Memory B cell (primary cell): ENCODE data around the gene CSRP2.

Experiments used
- ATAC-seq: fragments of 150-1000 bp; cut with Tn5 transposase; 2 replicates; pipeline ENCODE4 v1.10.0; 2021; ENCODE audit warnings: low read depth, mild to moderate bottlenecking, moderate library complexity
- DNase-seq, 2 donors: peaks; one replicate each; pipeline ENCODE4 v3.0.0; 2022; ENCODE audit warnings: low spot score in 2 of 2
- H3K27ac Mint-ChIP-seq: one replicate; pipeline ENCODE4 v1.8.0; 2022; ENCODE audit warnings: mild to moderate bottlenecking, moderate library complexity, mixed read lengths
- H3K27me3 Mint-ChIP-seq: one replicate; pipeline ENCODE4 v1.8.0; 2022; ENCODE audit warnings: mixed read lengths
- H3K36me3 Mint-ChIP-seq: one replicate; pipeline ENCODE4 v1.8.0; 2022; ENCODE audit warnings: mild to moderate bottlenecking, mixed read lengths
- H3K4me1 Mint-ChIP-seq: one replicate; pipeline ENCODE4 v1.8.0; 2022; ENCODE audit warnings: mixed read lengths
- H3K4me3 Mint-ChIP-seq: one replicate; pipeline ENCODE4 v1.8.0; 2022; ENCODE audit warnings: mild to moderate bottlenecking, moderate library complexity, mixed read lengths
- H3K9me3 Mint-ChIP-seq: one replicate; pipeline ENCODE4 v1.8.0; 2022; ENCODE audit warnings: mixed read lengths

CSRP2 gene

GRCh38 chr12:76860256-76860655 lies 18.6 kb downstream of the CSRP2 start:
- Mint-ChIP-seq H3K4me3 (no peak overlapping the region), H3K4me1 (no peaks in the 10 kb centered on the region), H3K27ac (no peak overlapping the region), H3K9me3 (peaks cover 4% of the 10 kb centered on the region), H3K27me3 (no peaks in the 10 kb centered on the region), H3K36me3 (peaks cover 12% of the 10 kb centered on the region)
- DNase-seq: no peak
- ATAC-seq: no peak

GRCh38 chr12:76859611-76860010 lies 19.2 kb downstream of the CSRP2 start:
- DNase-seq (no peak), ATAC-seq (no peak)
- no peak overlapping the region for H3K4me3 Mint-ChIP-seq
- peaks cover 17% of the 10 kb centered on the region for H3K36me3 Mint-ChIP-seq
- no peaks in the 10 kb centered on the region for H3K27me3 Mint-ChIP-seq
- peaks cover 6% of the 10 kb centered on the region for H3K9me3 Mint-ChIP-seq
- no peaks in the 10 kb centered on the region for H3K4me1 Mint-ChIP-seq
- peak overlapping the region; percentile 19 for H3K27ac Mint-ChIP-seq

- DNase-seq: no peak
- ATAC-seq: no peak
- peaks cover 5% of the 10 kb centered on the region for H3K9me3 Mint-ChIP-seq
- H3K4me1 Mint-ChIP-seq: no peaks in the 10 kb centered on the region
- peaks cover 30% of the 10 kb centered on the region for H3K36me3 Mint-ChIP-seq
- no peak overlapping the region for H3K27ac Mint-ChIP-seq
- H3K4me3 Mint-ChIP-seq: no peak overlapping the region
- no peaks in the 10 kb centered on the region for H3K27me3 Mint-ChIP-seq
These were observed 22.7 kb downstream of the CSRP2 start for GRCh38 chr12:76856018-76856644.

GRCh38 chr12:76855271-76855670 lies 23.5 kb downstream of the CSRP2 start:
- Mint-ChIP-seq H3K9me3 (peaks cover 5% of the 10 kb centered on the region), H3K27me3 (no peaks in the 10 kb centered on the region), H3K4me3 (no peak overlapping the region), H3K27ac (no peak overlapping the region), H3K4me1 (no peaks in the 10 kb centered on the region), H3K36me3 (peaks cover 34% of the 10 kb centered on the region)
- DNase-seq (no peak), ATAC-seq (no peak)

- Mint-ChIP-seq H3K9me3 (peaks cover 5% of the 10 kb centered on the region), H3K27me3 (no peaks in the 10 kb centered on the region), H3K4me3 (no peak overlapping the region), H3K27ac (no peak overlapping the region), H3K4me1 (no peaks in the 10 kb centered on the region), H3K36me3 (peaks cover 39% of the 10 kb centered on the region)
- no peak for DNase-seq
- no peak for ATAC-seq
These were observed 26.7 kb downstream of the CSRP2 start for GRCh38 chr12:76852106-76852505.

- Mint-ChIP-seq H3K36me3 (peaks cover 30% of the 10 kb centered on the region), H3K4me3 (no peak overlapping the region), H3K4me1 (no peaks in the 10 kb centered on the region), H3K9me3 (no peaks in the 10 kb centered on the region), H3K27me3 (no peaks in the 10 kb centered on the region), H3K27ac (no peak overlapping the region)
- DNase-seq (no peak), ATAC-seq (no peak)
These were observed 30.7 kb downstream of the CSRP2 start for GRCh38 chr12:76848132-76848531.

- Mint-ChIP-seq H3K36me3 (peaks cover 32% of the 10 kb centered on the region), H3K27me3 (no peaks in the 10 kb centered on the region), H3K9me3 (no peaks in the 10 kb centered on the region)
These were observed 31.6 kb downstream of the CSRP2 start for GRCh38 chr12:76847260-76847659.

GRCh38 chr12:76836633-76837032 lies 42.2 kb downstream of the CSRP2 start:
- H3K4me1 Mint-ChIP-seq: no peaks in the 10 kb centered on the region
- H3K9me3 Mint-ChIP-seq: no peaks in the 10 kb centered on the region

More at GRCh38 chr12:76847260-76847659, 31.6 kb downstream of the CSRP2 start:
- Mint-ChIP-seq H3K4me1 (no peaks in the 10 kb centered on the region), H3K4me3 (no peak overlapping the region), H3K27ac (no peak overlapping the region)
- ATAC-seq (no peak), DNase-seq (no peak)

GRCh38 chr12:76830436-76830835 lies 48.4 kb downstream of the CSRP2 start:
- no peaks in the 10 kb centered on the region for H3K4me1 Mint-ChIP-seq
- H3K9me3 Mint-ChIP-seq: no peaks in the 10 kb centered on the region
- no peak for DNase-seq
- H3K27ac Mint-ChIP-seq: no peak overlapping the region
- peaks cover 27% of the 10 kb centered on the region for H3K36me3 Mint-ChIP-seq
- H3K4me3 Mint-ChIP-seq: no peak overlapping the region
- H3K27me3 Mint-ChIP-seq: no peaks in the 10 kb centered on the region
- ATAC-seq: no peak

More at GRCh38 chr12:76836633-76837032, 42.2 kb downstream of the CSRP2 start:
- no peak for ATAC-seq
- no peaks in the 10 kb centered on the region for H3K27me3 Mint-ChIP-seq
- H3K27ac Mint-ChIP-seq: no peak overlapping the region
- no peak for DNase-seq
- peaks cover 11% of the 10 kb centered on the region for H3K36me3 Mint-ChIP-seq
- no peak overlapping the region for H3K4me3 Mint-ChIP-seq

- no peaks in the 10 kb centered on the region for H3K27me3 Mint-ChIP-seq
- no peaks in the 10 kb centered on the region for H3K9me3 Mint-ChIP-seq
- ATAC-seq (no peak), DNase-seq (no peak)
- H3K4me3 Mint-ChIP-seq: no peak overlapping the region
- peaks cover 13% of the 10 kb centered on the region for H3K36me3 Mint-ChIP-seq
- H3K4me1 Mint-ChIP-seq: no peaks in the 10 kb centered on the region
- H3K27ac Mint-ChIP-seq: no peak overlapping the region
These were observed 57.8 kb downstream of the CSRP2 start for GRCh38 chr12:76820888-76821482.

- Mint-ChIP-seq H3K9me3 (no peaks in the 10 kb centered on the region), H3K27ac (peak overlapping the region; percentile 29), H3K27me3 (no peaks in the 10 kb centered on the region), H3K4me3 (no peak overlapping the region), H3K36me3 (peaks cover 26% of the 10 kb centered on the region), H3K4me1 (no peaks in the 10 kb centered on the region)
- ATAC-seq: no peak
- DNase-seq: no peak
These were observed 64.8 kb downstream of the CSRP2 start for GRCh38 chr12:76813972-76814371.

- no peaks in the 10 kb centered on the region for H3K27me3 Mint-ChIP-seq
- no peak overlapping the region for H3K27ac Mint-ChIP-seq
- ATAC-seq (no peak), DNase-seq (no peak)
- H3K9me3 Mint-ChIP-seq: no peaks in the 10 kb centered on the region
- no peaks in the 10 kb centered on the region for H3K4me1 Mint-ChIP-seq
- no peak overlapping the region for H3K4me3 Mint-ChIP-seq
- peaks cover 21% of the 10 kb centered on the region for H3K36me3 Mint-ChIP-seq
These were observed 65.6 kb downstream of the CSRP2 start for GRCh38 chr12:76813265-76813664.

GRCh38 chr12:76811976-76812375 lies 66.8 kb downstream of the CSRP2 start:
- H3K27me3 Mint-ChIP-seq: no peaks in the 10 kb centered on the region
- H3K9me3 Mint-ChIP-seq: no peaks in the 10 kb centered on the region
- no peak overlapping the region for H3K27ac Mint-ChIP-seq
- no peak for DNase-seq
- no peak for ATAC-seq
- H3K4me3 Mint-ChIP-seq: no peak overlapping the region
- H3K36me3 Mint-ChIP-seq: peaks cover 19% of the 10 kb centered on the region
- no peaks in the 10 kb centered on the region for H3K4me1 Mint-ChIP-seq

GRCh38 chr12:76810671-76811419 lies 68.0 kb downstream of the CSRP2 start:
- ATAC-seq: no peak
- H3K4me3 Mint-ChIP-seq: no peak overlapping the region
- no peaks in the 10 kb centered on the region for H3K4me1 Mint-ChIP-seq
- DNase-seq: no peak
- peaks cover 19% of the 10 kb centered on the region for H3K36me3 Mint-ChIP-seq
- H3K9me3 Mint-ChIP-seq: no peaks in the 10 kb centered on the region
- H3K27ac Mint-ChIP-seq: no peak overlapping the region
- H3K27me3 Mint-ChIP-seq: no peaks in the 10 kb centered on the region
